ENCODE data around the gene TMEM198. TPM values are rescaled to one million over a fixed set of nuclear protein-coding genes. Genes with fewer than 3 reads are reported as not detected.
A peak's percentile ranks its signal among the peaks of the same experiment; 100 is the strongest.

Gene TMEM198
- total RNA-seq, 1 donor from 2014 or later = 7.6 TPM

- DNase-seq (ENCODE audit: low read depth) = no peak
- TF ChIP-seq CTCF (IDR thresholded peaks at IDR 0.05; ENCODE audit: insufficient read depth, low read length, poor library complexity, severe bottlenecking) = no peak
Measured at GRCh38 chr2:219598308-219599078, 54.7 kb downstream of the TMEM198 start.

More at GRCh38 chr2:219598308-219599078, 54.7 kb downstream of the TMEM198 start:
- H3K36me3 ChIP-seq (ENCODE audit: control insufficient read depth, insufficient read depth, low read length) = no peaks in the 10 kb centered on the region
- H3K4me3 ChIP-seq (ENCODE audit: low read depth, low read length) = peak overlapping the region; percentile 68
- no peaks in the 10 kb centered on the region for H3K27me3 ChIP-seq (ENCODE audit: control insufficient read depth, insufficient read depth, low read length)

Other genes starting within 250 kb of the TMEM198 start
- gene PTPRN, start 234.6 kb upstream of the TMEM198 start, total RNA-seq = 2.5 and 3.8 TPM in 2 replicates
- not detected in 2 replicates for gene RESP18, start 211.3 kb upstream of the TMEM198 start, total RNA-seq
- gene DNPEP, start 156.1 kb upstream of the TMEM198 start, total RNA-seq = 50.2 and 62.7 TPM in 2 replicates
- gene DES, start 125.7 kb upstream of the TMEM198 start, total RNA-seq = 0.55 and 0.79 TPM in 2 replicates
- 6.5 and 9.9 TPM in 2 replicates for gene SPEG, start 109.2 kb upstream of the TMEM198 start, total RNA-seq
- 34.1 and 45.0 TPM in 2 replicates for gene GMPPA, start 45.1 kb upstream of the TMEM198 start, total RNA-seq
- gene ASIC4, start 29.5 kb upstream of the TMEM198 start, total RNA-seq = not detected in 2 replicates
- 285 and 333 TPM in 2 replicates for gene CHPF, start 219 bp upstream of the TMEM198 start, total RNA-seq
- 39.8 and 41.0 TPM in 2 replicates for gene OBSL1, start 27.5 kb downstream of the TMEM198 start, total RNA-seq
- gene INHA, start 28.3 kb downstream of the TMEM198 start, total RNA-seq = not detected in 2 replicates
- 22.2 and 33.8 TPM in 2 replicates for gene STK11IP, start 53.8 kb downstream of the TMEM198 start, total RNA-seq
- gene SLC4A3, start 83.6 kb downstream of the TMEM198 start, total RNA-seq = 11.6 TPM in 2 replicates

Data from kidney epithelial cell (primary cell).